Smooth muscle cell (in vitro differentiated cells): ENCODE measurements around the gene GLOD4. TPM values are rescaled to one million over a fixed set of nuclear protein-coding genes. Genes with fewer than 3 reads are reported as not detected.
A peak's percentile ranks its signal among the peaks of the same experiment; 100 is the strongest.
"Not testable (repeated sequence)": the region's sequence is repeated elsewhere in the genome, so short reads cannot be mapped to it uniquely, and the experiment has no call there.

Source experiments
- DNase-seq: peaks from one replicate; lab custom pipeline; 2025; ENCODE audit not compliant: unreplicated experiment; lab: John Stamatoyannopoulos, UW
- H2AFZ ChIP-seq: fragments of 200-600 bp; sonication (generic); 2 replicates; pipeline ENCODE4 v1.6.0; 2016; ENCODE audit warnings: antibody characterized with exemption, low read depth, mild to moderate bottlenecking
- H3F3A ChIP-seq: fragments of 200-600 bp; sonication (generic); 2 replicates; pipeline ENCODE4 v1.6.0; 2017; ENCODE audit warnings: antibody characterized with exemption, low read depth
- H3K27ac ChIP-seq: fragments of 200-600 bp; sonication (generic); 2 replicates; pipeline ENCODE4 v1.5.1; 2016; ENCODE audit warnings: low read depth, mild to moderate bottlenecking
- H3K27me3 ChIP-seq: fragments of 200-600 bp; sonication (generic); 2 replicates; pipeline ENCODE4 v1.6.1; 2016; ENCODE audit warnings: low read depth, mild to moderate bottlenecking
- H3K36me3 ChIP-seq: fragments of 200-600 bp; sonication (generic); 2 replicates; pipeline ENCODE4 v1.5.1; 2016; ENCODE audit warnings: low read depth
- H3K4me1 ChIP-seq: fragments of 200-600 bp; sonication (generic); 2 replicates; pipeline ENCODE4 v1.5.1; 2016; ENCODE audit warnings: low read depth
- H3K4me2 ChIP-seq: fragments of 200-600 bp; sonication (generic); 2 replicates; pipeline ENCODE4 v1.6.0; 2016; ENCODE audit warnings: mild to moderate bottlenecking
- H3K4me3 ChIP-seq: fragments of 200-600 bp; sonication (generic); 2 replicates; pipeline ENCODE4 v1.5.1; 2016; ENCODE audit warnings: mild to moderate bottlenecking
- H3K79me2 ChIP-seq: fragments of 200-600 bp; sonication (generic); 2 replicates; pipeline ENCODE4 v1.6.0; 2016; ENCODE audit warnings: low read depth, mild to moderate bottlenecking
- H3K9ac ChIP-seq: fragments of 200-600 bp; sonication (generic); 2 replicates; pipeline ENCODE4 v1.6.0; 2016; ENCODE audit warnings: low read depth
- H3K9me3 ChIP-seq: fragments of 200-600 bp; sonication (generic); replicated peaks from 2 replicates; pipeline ENCODE4 v1.5.1; 2016; ENCODE audit warnings: low read depth
- H4K20me1 ChIP-seq: fragments of 200-600 bp; sonication (generic); 2 replicates; pipeline ENCODE4 v1.6.0; 2016; ENCODE audit warnings: low read depth
- CTCF ChIP-seq: fragments of 200-600 bp; sonication (generic); IDR thresholded peaks from 2 replicates; pipeline ENCODE4 v1.5.1; 2017; ENCODE audit warnings: borderline replicate concordance, mild to moderate bottlenecking, antibody characterized with exemption; ENCODE audit not compliant: insufficient read depth, poor library complexity, severe bottlenecking
- WGBS: methylation state at CpG from one replicate; pipeline ENCODE4 v1.1.7; 2016; ENCODE audit warnings: low lambda C conversion rate; 5-methylcytosine and 5-hydroxymethylcytosine counted together
- polyA plus RNA-seq: library from polyadenylated mRNA; unstranded; fragments of >200 nt; fragmentation: Nextera tagmentation; extraction: Ambion mirVana; gene quantifications from 2 replicates; pipeline ENCODE4 v1.2.1, GENCODE V29; 2016
- total RNA-seq: library from RNA; depleted of rRNA; stranded (reverse); fragments of >200 nt; gene quantifications from 2 replicates; pipeline ENCODE4 v1.2.3, GENCODE V29; 2014

GLOD4 gene
- total RNA-seq (53.5 and 66.3 TPM in 2 replicates), polyA plus RNA-seq (47.2 and 61.8 TPM in 2 replicates)

GRCh38 chr17:781805-782731 lies at the start of gene GLOD4, which contains the start of gene MRM3:
TSS of gene GLOD4 (minus strand) at chr17:782280. CDS start at chr17:782255, 25 bp downstream.
TSS of gene MRM3 (plus strand) at chr17:782353. CDS start at chr17:782379, 26 bp downstream.
- no peaks in the 10 kb centered on the region for H3F3A ChIP-seq
- under 1% methylated on average over 86 of the region's 87 CpGs for WGBS
- H3K79me2 ChIP-seq = peaks cover 54% of the 10 kb centered on the region
- H3K36me3 ChIP-seq = no peaks in the 10 kb centered on the region
- H3K27ac ChIP-seq = peak within 1 kb of the TSS; percentile 77
- H3K9me3 ChIP-seq = no peaks in the 10 kb centered on the region
- peaks cover 5% of the 10 kb centered on the region for H4K20me1 ChIP-seq
- H3K4me3 ChIP-seq = peak within 1 kb of the TSS; percentile 91
- H3K27me3 ChIP-seq = no peaks in the 10 kb centered on the region
- H3K4me2 ChIP-seq = peak within 1 kb of the TSS; percentile 91
- peak; percentile 83 for DNase-seq
- H3K4me1 ChIP-seq = peaks cover 18% of the 10 kb centered on the region
- H3K9ac ChIP-seq = peak within 1 kb of the TSS; percentile 91
- peak within 1 kb of the TSS; percentile 70 for H2AFZ ChIP-seq
- no peak for TF ChIP-seq CTCF

DNA sequence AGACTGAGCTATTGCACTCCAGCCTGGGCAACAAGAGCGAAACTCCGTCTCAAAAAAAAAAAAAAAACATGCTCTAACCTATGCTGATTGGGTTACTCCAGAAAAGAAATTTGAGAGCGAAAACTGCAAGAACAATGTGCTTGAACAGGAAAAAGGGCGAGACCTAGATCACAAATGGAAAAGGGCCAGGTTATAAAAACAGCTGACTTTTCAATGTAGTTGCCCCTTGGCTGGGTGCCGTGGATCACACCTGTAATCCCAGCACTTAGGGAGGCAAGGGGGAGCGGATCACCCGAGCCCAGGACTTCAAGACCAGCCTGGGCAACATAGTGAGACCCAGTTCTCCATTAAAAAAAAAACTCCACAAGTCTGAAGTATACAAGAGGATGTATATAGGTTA lies 48.9 kb upstream of the GLOD4 start:
- Histone ChIP-seq H3K4me1 (no peaks in the 10 kb centered on the region), H3K9me3 (no peaks in the 10 kb centered on the region), H3K27me3 (no peaks in the 10 kb centered on the region), H3K4me3 (no peak overlapping the region), H4K20me1 (peaks cover 58% of the 10 kb centered on the region), H3K4me2 (no peak overlapping the region), H3K79me2 (peaks cover 78% of the 10 kb centered on the region), H3K36me3 (no peaks in the 10 kb centered on the region), H3F3A (peaks cover 8% of the 10 kb centered on the region), H3K9ac (no peak overlapping the region), H3K27ac (no peak overlapping the region), H2AFZ (no peak overlapping the region)
- 95% methylated on average over 7 of the region's 7 CpGs for WGBS
- no peak for TF ChIP-seq CTCF
- DNase-seq = no peak

- Histone ChIP-seq H3F3A (peaks cover 8% of the 10 kb centered on the region), H3K4me3 (no peak overlapping the region), H3K79me2 (peaks cover 84% of the 10 kb centered on the region), H3K4me2 (no peak overlapping the region), H3K9me3 (no peaks in the 10 kb centered on the region), H2AFZ (no peak overlapping the region), H3K4me1 (no peaks in the 10 kb centered on the region), H3K27ac (no peak overlapping the region), H3K27me3 (no peaks in the 10 kb centered on the region), H3K36me3 (no peaks in the 10 kb centered on the region), H3K9ac (no peak overlapping the region), H4K20me1 (peaks cover 63% of the 10 kb centered on the region)
- no peak for TF ChIP-seq CTCF
- no peak for DNase-seq
- 88% methylated on average over 19 of the region's 19 CpGs for WGBS
Measured at GRCh38 chr17:830381-830780, 48.3 kb upstream of the GLOD4 start.

DNA sequence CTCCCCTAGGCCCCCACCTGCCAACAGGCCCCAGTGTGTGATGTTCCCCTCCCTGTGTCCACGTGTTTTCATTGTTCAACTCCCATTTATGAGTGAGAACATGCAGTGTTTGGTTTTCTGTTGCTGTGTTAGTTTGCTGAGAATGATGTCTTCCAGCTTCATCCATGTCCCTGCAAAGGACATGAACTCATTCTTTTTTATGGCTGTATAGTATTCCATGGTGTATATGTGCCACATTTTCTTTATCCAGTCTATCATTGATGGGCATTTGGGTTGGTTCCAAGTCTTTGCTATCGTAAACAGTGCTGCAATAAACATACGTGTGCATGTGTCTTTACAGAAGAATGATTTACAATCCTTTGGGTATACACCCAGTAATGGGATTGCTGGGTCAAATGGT lies 47.5 kb upstream of the GLOD4 start:
- H3F3A ChIP-seq, DNase-seq, H3K27ac ChIP-seq, H3K4me1 ChIP-seq, H3K4me3 ChIP-seq, H3K9me3 ChIP-seq, H2AFZ ChIP-seq, H3K4me2 ChIP-seq, H3K27me3 ChIP-seq, H3K9ac ChIP-seq, H3K36me3 ChIP-seq: not testable (repeated sequence)
- WGBS = 64% methylated on average over 3 of the region's 3 CpGs
- H3K79me2 ChIP-seq = peaks cover 88% of the 10 kb centered on the region
- H4K20me1 ChIP-seq = peaks cover 63% of the 10 kb centered on the region
